Measurements from ENCODE around the gene SERPINB5. TPM values are rescaled to one million over a fixed set of nuclear protein-coding genes. Genes with fewer than 3 reads are reported as not detected.

Gene SERPINB5
- total RNA-seq, 5 donors from 2014 or later (not counting 1 experiment from before 2014, with no cell fraction given) = not detected

- Mint-ChIP-seq H3K36me3 (no peaks in the 10 kb centered on the region), H3K4me1 (no peaks in the 10 kb centered on the region), H3K27me3 (peaks cover 4 to 15% of the 10 kb centered on the region in 2 donors), H3K9me3 (no peaks in the 10 kb centered on the region), H3K4me3 (no peak overlapping the region), H3K27ac (no peak overlapping the region)
- Histone ChIP-seq H3K27ac (ENCODE audit: low read length) (no peak overlapping the region), H3K4me1 (ENCODE audit: control insufficient read depth in 1 of 2, extremely low read depth in 1 of 2, insufficient read depth in 2 of 2, low read length in 2 of 2) (no peaks in the 10 kb centered on the region), H3K4me3 (ENCODE audit: control insufficient read depth in 1 of 2, extremely low read depth in 1 of 2, low read length in 1 of 2) (no peak overlapping the region), H3K9me3 (no peaks in the 10 kb centered on the region), H3K36me3 (ENCODE audit: control insufficient read depth in 2 of 2, extremely low read depth in 1 of 2, insufficient read depth in 1 of 2, low read length in 1 of 2) (no peaks in the 10 kb centered on the region), H3K27me3 (replicated peaks in 1 of 2; ENCODE audit: control insufficient read depth in 2 of 2, extremely low read depth in 1 of 2, insufficient read depth in 2 of 2, low read length in 1 of 2) (no peaks in the 10 kb centered on the region)
- ATAC-seq (replicated peaks in 1 of 4) (no peak), DNase-seq (no peak)
- POLR2A ChIA-PET = no interaction called here
- 86% methylated on average over 1 of the region's 1 CpG for WGBS (ENCODE audit: insufficient coverage)
- CTCF ChIA-PET = no interaction called here
Observed at GRCh38 chr18:63553081-63553480, 76.3 kb downstream of the SERPINB5 start.

Other genes with a start within 250 kb of the SERPINB5 start
- 100 to 1,000 TPM; 113 to 201 (median 123) TPM for gene BCL2, start 157.2 kb upstream of the SERPINB5 start, total RNA-seq
- gene KDSR, start 109.8 kb upstream of the SERPINB5 start, total RNA-seq = 10 to 100 TPM; 25.2 to 69.1 (median 56.3) TPM
- 10 to 100 TPM; 64.2 to 88.7 (median 77.6) TPM for gene VPS4B, start 54.5 kb upstream of the SERPINB5 start, total RNA-seq
- not detected for gene SERPINB12, start 65.4 kb downstream of the SERPINB5 start, total RNA-seq
- not detected for gene SERPINB13, start 110.4 kb downstream of the SERPINB5 start, total RNA-seq
- not detected for gene SERPINB4, start 167.3 kb downstream of the SERPINB5 start, total RNA-seq
- not detected for gene SERPINB3, start 184.9 kb downstream of the SERPINB5 start, total RNA-seq
- gene SERPINB11, start 226.0 kb downstream of the SERPINB5 start, total RNA-seq = not detected

Data from T-cell (primary cell).